Liver (tissue), 9 donors: ENCODE data around the gene VWC2. TPM values are rescaled to one million over a fixed set of nuclear protein-coding genes. Genes with fewer than 3 reads are reported as not detected.
"Not testable (repeated sequence)": the region's sequence is repeated elsewhere in the genome, so short reads cannot be mapped to it uniquely, and the experiment has no call there.

ENCODE experiments used
- DNase-seq: peaks from one replicate; pipeline ENCODE4 v3.0.0-alpha.2; 2017; ENCODE audit warnings: low spot score
- H3K27ac ChIP-seq, 2 donors: one replicate each; pipeline ENCODE4 v1.7.0; 2013; ENCODE audit warnings: inconsistent platforms in 2 of 2, low read length in 2 of 2, control low read depth in 1 of 2, low read depth in 1 of 2, mild to moderate bottlenecking in 1 of 2
- H3K27me3 ChIP-seq, 4 donors: one replicate each; pipeline versions ENCODE4 v1.6.1 to v1.7.0; 2013; ENCODE audit warnings: low read length in 3 of 4, inconsistent platforms in 1 of 4, mild to moderate bottlenecking in 1 of 4, moderate library complexity in 1 of 4; ENCODE audit not compliant: control insufficient read depth in 4 of 4, insufficient read depth in 4 of 4
- H3K36me3 ChIP-seq, 4 donors: one replicate each; pipeline versions ENCODE4 v1.6.1 to v1.7.0; 2013; ENCODE audit warnings: low read length in 3 of 4, mild to moderate bottlenecking in 3 of 4, low read depth in 1 of 4, moderate library complexity in 1 of 4; ENCODE audit not compliant: control insufficient read depth in 4 of 4, insufficient read depth in 3 of 4
- H3K4me1 ChIP-seq, 4 donors: one replicate each; pipeline versions ENCODE4 v1.6.1 to v1.7.0; 2013; ENCODE audit warnings: low read length in 3 of 4, mild to moderate bottlenecking in 3 of 4, moderate library complexity in 1 of 4; ENCODE audit not compliant: control insufficient read depth in 4 of 4, insufficient read depth in 4 of 4
- H3K4me3 ChIP-seq, 3 donors: one replicate each; pipeline versions ENCODE4 v1.6.1 to v1.7.0; 2013; ENCODE audit warnings: low read length in 3 of 3, control low read depth in 1 of 3, low read depth in 1 of 3, mild to moderate bottlenecking in 1 of 3
- H3K9ac ChIP-seq, 2 donors: one replicate each; pipeline ENCODE4 v1.7.0; 2013; ENCODE audit warnings: low read length in 2 of 2, mild to moderate bottlenecking in 2 of 2, moderate library complexity in 2 of 2, control low read depth in 1 of 2, low read depth in 1 of 2
- H3K9me3 ChIP-seq, 4 donors: one replicate each; pipeline versions ENCODE4 v1.6.1 to v1.7.0; 2013; ENCODE audit warnings: low read length in 3 of 4; ENCODE audit not compliant: control insufficient read depth in 4 of 4
- ATF3 ChIP-seq: IDR thresholded peaks from 2 replicates; pipeline ENCODE4 v1.6.1; 2016; ENCODE audit warnings: antibody characterized with exemption
- EGR1 ChIP-seq, 2 donors: IDR thresholded peaks; 2 replicates each; pipeline ENCODE4 v1.6.1; 2016 to 2018; ENCODE audit warnings: antibody characterized with exemption in 2 of 2, low read depth in 2 of 2
- FOXA1 ChIP-seq: IDR thresholded peaks from 2 replicates; pipeline ENCODE4 v1.6.1; 2016; ENCODE audit warnings: antibody characterized with exemption
- FOXA2 ChIP-seq: IDR thresholded peaks from 2 replicates; pipeline ENCODE4 v1.6.1; 2016; ENCODE audit warnings: antibody characterized with exemption
- GABPA ChIP-seq, 2 donors: IDR thresholded peaks in 1 of 2; conservative IDR thresholded peaks in 1 of 2; 2 replicates each; pipeline ENCODE4 v1.6.1; 2016; ENCODE audit warnings: antibody characterized with exemption in 2 of 2, mild to moderate bottlenecking in 1 of 2, moderate library complexity in 1 of 2
- MAX ChIP-seq: IDR thresholded peaks from 2 replicates; pipeline ENCODE4 v1.6.1; 2016; ENCODE audit warnings: antibody characterized with exemption
- RAD21 ChIP-seq, 2 donors: IDR thresholded peaks; 2 replicates each; pipeline ENCODE4 v1.6.1; 2016; ENCODE audit warnings: antibody characterized with exemption in 2 of 2, mild to moderate bottlenecking in 2 of 2
- REST ChIP-seq: IDR thresholded peaks from 2 replicates; pipeline ENCODE4 v1.6.1; 2016; ENCODE audit warnings: antibody characterized with exemption, mild to moderate bottlenecking
- RXRA ChIP-seq, 2 donors: IDR thresholded peaks; 2 replicates each; pipeline ENCODE4 v1.6.1; 2017 to 2018; ENCODE audit warnings: antibody characterized with exemption in 2 of 2, mild to moderate bottlenecking in 1 of 2
- TAF1 ChIP-seq: conservative IDR thresholded peaks from 2 replicates; pipeline ENCODE4 v1.6.1; 2016; ENCODE audit warnings: antibody characterized with exemption, mild to moderate bottlenecking
- YY1 ChIP-seq: IDR thresholded peaks from 2 replicates; pipeline ENCODE4 v1.6.1; 2016; ENCODE audit warnings: antibody characterized with exemption, mild to moderate bottlenecking
- ZBTB33 ChIP-seq: IDR thresholded peaks from 2 replicates; pipeline ENCODE4 v1.6.1; 2016; ENCODE audit warnings: antibody characterized with exemption
- WGBS: extraction: QIAGEN DNeasy Blood & Tissue Kit; methylation state at CpG from one replicate; pipeline ENCODE4 v1.1.7; 2013; 5-methylcytosine and 5-hydroxymethylcytosine counted together
- polyA plus RNA-seq, 2 donors: library from polyadenylated mRNA; stranded (reverse) in 1 of 2; unstranded in 1 of 2; fragments of 200-250 nt in 1 of 2; fragments of >200 nt in 1 of 2; fragmentation: Nextera tagmentation in 1 of 2; extraction: Ambion mirVana in 1 of 2; gene quantifications; one replicate each; pipeline versions ENCODE4 v1.2.1 to v1.2.3, GENCODE V29; 2013 to 2015
- total RNA-seq, 2 donors: library from RNA; depleted of rRNA; stranded (reverse); fragments of >200 nt; gene quantifications; one replicate each; pipeline ENCODE4 v1.2.3, GENCODE V29; 2014
- donor health status: healthy.
- donor health status: healthy.
- donor health status: healthy.
- donor health status: healthy.
- donor health status: healthy.

The VWC2 gene
- total and polyA plus RNA-seq, 4 donors = not detected

GRCh38 chr7:49850921-49851613 is 77.6 kb downstream of the VWC2 start:
- H3K36me3 ChIP-seq = no peaks in the 10 kb centered on the region
- H3K4me1 ChIP-seq = no peaks in the 10 kb centered on the region
- 75% methylated on average over 10 of the region's 10 CpGs for WGBS
- DNase-seq = no peak
- no peak overlapping the region for H3K4me3 ChIP-seq
- no peak for TF ChIP-seq ZBTB33
- TF ChIP-seq EGR1 (IDR thresholded peaks at IDR 0.05; ENCODE audit: low read depth in 2 of 2) = no peak
- no peak for TF ChIP-seq RXRA (IDR thresholded peaks at IDR 0.05)
- no peak for TF ChIP-seq MAX
- TF ChIP-seq RAD21 (IDR thresholded peaks at IDR 0.05) = no peak
- no peak for TF ChIP-seq YY1
- TF ChIP-seq REST = no peak
- no peaks in the 10 kb centered on the region for H3K9me3 ChIP-seq
- no peak overlapping the region for H3K9ac ChIP-seq
- no peak overlapping the region for H3K27ac ChIP-seq
- H3K27me3 ChIP-seq = no peaks in the 10 kb centered on the region

GRCh38 chr7:49851614-49851934 is 78.1 kb downstream of the VWC2 start:
- not testable (repeated sequence) for DNase-seq

GRCh38 chr7:49852619-49853462 is 79.4 kb downstream of the VWC2 start:
- no peak overlapping the region for H3K27ac ChIP-seq
- no peaks in the 10 kb centered on the region for H3K27me3 ChIP-seq
- no peak for DNase-seq
- H3K4me3 ChIP-seq = no peak overlapping the region
- H3K9ac ChIP-seq = no peak overlapping the region
- 44% methylated on average over 11 of the region's 11 CpGs for WGBS
- H3K4me1 ChIP-seq = no peaks in the 10 kb centered on the region
- H3K9me3 ChIP-seq = no peaks in the 10 kb centered on the region
- H3K36me3 ChIP-seq = no peaks in the 10 kb centered on the region
- TF ChIP-seq ATF3 = no peak
- TF ChIP-seq TAF1 = no peak
- no peak for TF ChIP-seq GABPA (IDR thresholded peaks at IDR 0.05 in 1 of 2, conservative IDR thresholded peaks at IDR 0.05 in 1 of 2)
- no peak for TF ChIP-seq ZBTB33
- no peak for TF ChIP-seq YY1
- TF ChIP-seq FOXA1 = no peak
- TF ChIP-seq REST = no peak
- no peak for TF ChIP-seq FOXA2

More at GRCh38 chr7:49851614-49851934, 78.1 kb downstream of the VWC2 start:
- WGBS = 90% methylated on average over 9 of the region's 9 CpGs
- not testable (repeated sequence) for H3K9ac ChIP-seq, H3K4me1 ChIP-seq, H3K9me3 ChIP-seq, H3K27ac ChIP-seq, H3K4me3 ChIP-seq, H3K27me3 ChIP-seq, H3K36me3 ChIP-seq
